Right renal pelvis (tissue), 4 donors: Measurements from ENCODE around the gene P2RX3. TPM values are rescaled to one million over a fixed set of nuclear protein-coding genes. Genes with fewer than 3 reads are reported as not detected.

Experiments used
- DNase-seq, 4 donors: peaks; one replicate each; pipeline ENCODE4 v3.0.0-alpha.2; 2013; ENCODE audit warnings: low read depth in 4 of 4, low spot score in 3 of 4, missing footprints in 1 of 4
- polyA plus RNA-seq, 4 donors: library from polyadenylated mRNA; unstranded; fragments of 120-200 nt; gene quantifications; one replicate each; pipeline ENCODE4 v1.2.1, GENCODE V29; 2013; ENCODE audit not compliant: insufficient read length in 4 of 4

P2RX3 gene
- polyA plus RNA-seq, 4 donors = 0.42 to 1.5 (median 0.64) TPM

GRCh38 chr11:57414612-57415212, 76.6 kb downstream of the P2RX3 start:
- DNase-seq = no peak

GRCh38 chr11:57416436-57416835, 78.3 kb downstream of the P2RX3 start:
- no peak for DNase-seq

DNA sequence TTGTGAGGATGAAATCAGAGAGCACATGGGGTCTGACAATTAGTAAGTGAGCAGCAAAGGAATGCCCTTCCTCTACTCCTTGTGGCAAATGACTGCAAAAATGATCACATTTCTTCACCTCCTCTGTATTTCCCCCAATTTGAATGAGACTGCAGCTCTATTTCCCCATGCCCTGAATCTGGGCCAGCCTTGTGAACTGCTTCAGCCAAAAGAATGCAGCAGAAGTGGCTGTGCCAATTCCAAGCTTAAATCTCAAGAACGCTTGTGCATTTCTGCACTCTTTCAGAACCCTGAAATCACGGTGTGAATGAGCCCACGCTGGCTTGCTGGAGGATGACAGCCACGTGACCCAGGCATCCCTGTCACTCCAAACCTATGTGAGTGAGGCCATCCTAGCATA, 78.9 kb downstream of the P2RX3 start:
- no peak for DNase-seq

DNA sequence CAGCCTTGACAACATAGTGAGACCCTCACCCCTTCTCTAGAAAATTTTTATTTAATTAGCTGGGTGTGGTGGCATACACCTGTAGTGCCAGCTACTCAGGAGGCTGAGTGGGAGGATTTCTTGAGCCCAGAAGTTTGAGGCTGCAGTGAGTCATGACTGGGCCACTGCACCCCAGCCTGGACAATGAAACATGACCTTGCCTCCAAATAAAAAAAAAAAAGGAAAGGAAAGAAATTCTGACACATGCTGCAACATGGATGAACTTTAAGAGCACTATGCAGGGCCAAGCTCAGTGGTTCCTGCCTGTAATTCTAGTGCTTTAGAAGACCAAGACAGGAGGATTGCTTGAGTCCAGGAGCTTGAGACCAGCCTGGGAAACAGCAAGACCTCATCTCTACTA, 80.0 kb downstream of the P2RX3 start:
- no peak for DNase-seq

DNA sequence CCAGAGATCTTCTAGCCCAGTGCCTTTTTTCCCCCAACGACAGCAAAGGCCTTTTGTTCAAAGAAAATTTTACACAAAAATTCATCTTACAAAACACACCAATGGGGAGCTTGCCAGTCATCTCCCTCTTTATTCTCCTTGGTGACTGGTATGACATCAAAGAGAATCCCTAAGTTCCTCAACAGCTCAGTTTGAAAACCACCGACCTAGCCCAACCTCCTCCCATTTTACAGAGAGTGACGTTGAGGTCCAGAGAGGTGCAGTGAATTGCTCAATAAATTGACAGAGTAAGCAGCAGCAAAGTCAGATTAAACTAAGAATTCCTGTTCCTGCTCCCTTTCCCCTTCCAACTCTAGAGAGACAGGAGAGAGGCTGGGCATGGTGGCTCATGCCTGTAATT, 81.0 kb downstream of the P2RX3 start:
- DNase-seq = no peak

GRCh38 chr11:57421066-57421465, 82.9 kb downstream of the P2RX3 start:
- no peak for DNase-seq

DNA sequence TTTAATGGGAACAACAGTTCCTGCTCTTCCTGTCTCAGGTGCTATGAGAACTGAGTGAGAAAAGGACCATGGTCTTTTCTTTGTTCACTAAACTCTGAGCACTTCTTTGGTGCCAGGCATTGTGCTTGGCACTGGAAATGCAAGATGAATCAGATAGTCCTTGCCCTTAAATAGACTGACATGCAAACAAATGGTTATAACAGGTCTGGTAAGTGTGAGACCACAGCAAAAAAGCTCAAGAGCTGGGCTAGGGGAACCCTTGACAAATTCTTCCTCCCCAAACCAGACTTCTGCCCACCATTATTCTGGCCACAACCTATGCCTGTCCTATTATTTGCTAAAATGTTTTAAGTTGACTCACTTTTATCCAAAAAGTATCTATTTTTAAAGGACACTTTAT, 83.7 kb downstream of the P2RX3 start:
- DNase-seq = no peak

Other genes with a start within 250 kb of the P2RX3 start
- gene LRRC55, start 156.4 kb upstream of the P2RX3 start, polyA plus RNA-seq = 1 to 10 TPM; 6.4 to 6.6 (median 6.4) TPM
- 100 to 1,000 TPM in 2 of 4 donors, 10 to 100 TPM in 2; 93.9 to 111 (median 102) TPM for gene APLNR, start 101.1 kb upstream of the P2RX3 start, polyA plus RNA-seq
- gene TNKS1BP1, start 13.4 kb upstream of the P2RX3 start, polyA plus RNA-seq = 10 to 100 TPM; 63.9 to 69.6 (median 64.7) TPM
- gene SSRP1, start 2.5 kb upstream of the P2RX3 start, polyA plus RNA-seq = 100 to 1,000 TPM; 166 to 176 (median 173) TPM
- gene PRG3, start 42.8 kb downstream of the P2RX3 start, polyA plus RNA-seq = under 1 TPM in 3 of 4 donors, not detected in 1; 0.22 to 0.94 (median 0.66) TPM
- gene PRG2, start 52.3 kb downstream of the P2RX3 start, polyA plus RNA-seq = 1 to 10 TPM in 2 of 4 donors, under 1 TPM in 2; 0.62 to 2.4 (median 1.3) TPM
- 10 to 100 TPM; 21.9 to 26.1 (median 22.5) TPM for gene SLC43A3, start 88.8 kb downstream of the P2RX3 start, polyA plus RNA-seq
- 1 to 10 TPM; 2.8 to 4.3 (median 3.2) TPM for gene RTN4RL2, start 122.2 kb downstream of the P2RX3 start, polyA plus RNA-seq
- 1 to 10 TPM; 5.4 to 6.6 (median 5.9) TPM for gene SLC43A1, start 177.3 kb downstream of the P2RX3 start, polyA plus RNA-seq
- gene TIMM10, start 192.4 kb downstream of the P2RX3 start, polyA plus RNA-seq = 10 to 100 TPM; 43.8 to 56.6 (median 49.4) TPM
- under 1 TPM; 0.10 to 0.45 (median 0.23) TPM for gene SMTNL1, start 199.2 kb downstream of the P2RX3 start, polyA plus RNA-seq
- 10 to 100 TPM; 38.4 to 41.1 (median 39.5) TPM for gene UBE2L6, start 229.3 kb downstream of the P2RX3 start, polyA plus RNA-seq